H9 (cell line): ENCODE data around the gene ATP11C. TPM values are rescaled to one million over a fixed set of nuclear protein-coding genes. Genes with fewer than 3 reads are reported as not detected.

Source experiments
- DNase-seq: peaks from one replicate; pipeline ENCODE4 v3.0.0-alpha.2; 2017
- H2AFZ ChIP-seq: one replicate; pipeline ENCODE4 v1.6.1; 2013; ENCODE audit warnings: mild to moderate bottlenecking, low read length, control low read depth, moderate library complexity
- H2AK5ac ChIP-seq: 2 replicates; pipeline ENCODE4 v1.6.1; 2013; ENCODE audit warnings: low read length, control low read depth, mixed read lengths; ENCODE audit not compliant: insufficient read length
- H2BK120ac ChIP-seq: one replicate; pipeline ENCODE4 v1.6.1; 2013; ENCODE audit warnings: low read depth, mild to moderate bottlenecking, low read length, control low read depth, inconsistent platforms; ENCODE audit not compliant: poor library complexity, severe bottlenecking
- H2BK12ac ChIP-seq: 2 replicates; pipeline ENCODE4 v1.6.1; 2013; ENCODE audit warnings: low read length, control low read depth, mixed read lengths, low read depth; ENCODE audit not compliant: insufficient read length
- H2BK15ac ChIP-seq: 2 replicates; pipeline ENCODE4 v1.6.1; 2013; ENCODE audit warnings: low read depth, low read length, control low read depth
- H2BK20ac ChIP-seq: one replicate; pipeline ENCODE4 v1.6.1; 2013; ENCODE audit warnings: low read depth, mild to moderate bottlenecking, low read length, control low read depth, inconsistent platforms; ENCODE audit not compliant: poor library complexity, severe bottlenecking
- H2BK5ac ChIP-seq: 2 replicates; pipeline ENCODE4 v1.6.1; 2013; ENCODE audit warnings: low read length, control low read depth, mixed read lengths; ENCODE audit not compliant: insufficient read length
- H3K14ac ChIP-seq: 2 replicates; pipeline ENCODE4 v1.6.1; 2013; ENCODE audit warnings: low read length, control low read depth; ENCODE audit not compliant: insufficient read depth
- H3K18ac ChIP-seq: 2 replicates; pipeline ENCODE4 v1.6.1; 2013; ENCODE audit warnings: low read depth, mild to moderate bottlenecking, mixed read lengths, low read length, control low read depth; ENCODE audit not compliant: insufficient read length
- H3K23ac ChIP-seq: 2 replicates; pipeline ENCODE4 v1.6.1; 2013; ENCODE audit warnings: low read length, control low read depth, mixed read lengths, low read depth; ENCODE audit not compliant: insufficient read length
- H3K23me2 ChIP-seq: 2 replicates; pipeline ENCODE4 v1.6.1; 2013; ENCODE audit warnings: low read depth, mild to moderate bottlenecking, mixed read lengths, low read length, control low read depth; ENCODE audit not compliant: insufficient read length, poor library complexity, severe bottlenecking
- H3K27ac ChIP-seq: 2 replicates; pipeline ENCODE4 v1.5.1; 2013; ENCODE audit warnings: low read length, control low read depth, mixed read lengths, low read depth; ENCODE audit not compliant: insufficient read length
- H3K27me3 ChIP-seq: 2 replicates; pipeline ENCODE4 v1.6.1; 2013; ENCODE audit warnings: low read length, control low read depth, inconsistent platforms; ENCODE audit not compliant: insufficient read depth
- H3K4ac ChIP-seq: 2 replicates; pipeline ENCODE4 v1.6.1; 2013; ENCODE audit warnings: low read depth, mild to moderate bottlenecking, control low read depth, inconsistent platforms, low read length, moderate library complexity
- H3K4me1 ChIP-seq: 2 replicates; pipeline ENCODE4 v1.6.1; 2013; ENCODE audit warnings: low read length, control low read depth, inconsistent platforms; ENCODE audit not compliant: insufficient read depth
- H3K4me2 ChIP-seq: 2 replicates; pipeline ENCODE4 v1.6.1; 2013; ENCODE audit warnings: low read length, control low read depth, mixed read lengths; ENCODE audit not compliant: insufficient read length, insufficient read depth
- H3K56ac ChIP-seq: 2 replicates; pipeline ENCODE4 v1.6.1; 2013; ENCODE audit warnings: low read depth, mild to moderate bottlenecking, mixed read lengths, low read length, control low read depth; ENCODE audit not compliant: insufficient read length
- H3K79me1 ChIP-seq: 2 replicates; pipeline ENCODE4 v1.6.1; 2013; ENCODE audit warnings: low read depth, mild to moderate bottlenecking, moderate library complexity, low read length, control low read depth, inconsistent platforms; ENCODE audit not compliant: insufficient read depth, poor library complexity, severe bottlenecking
- H3K79me2 ChIP-seq: 2 replicates; pipeline ENCODE4 v1.6.1; 2013; ENCODE audit warnings: low read length, control low read depth, inconsistent platforms; ENCODE audit not compliant: insufficient read depth
- H3K9ac ChIP-seq: 2 replicates; pipeline ENCODE4 v1.6.1; 2013; ENCODE audit warnings: low read length, control low read depth, mixed read lengths; ENCODE audit not compliant: insufficient read length; ENCODE audit errors: extremely low read depth
- H3K9me3 ChIP-seq: one replicate; pipeline ENCODE4 v1.6.1; 2013; ENCODE audit warnings: low read depth, low read length, inconsistent platforms; ENCODE audit not compliant: control insufficient read depth
- H3T11ph ChIP-seq: one replicate; pipeline ENCODE4 v1.6.1; 2013; ENCODE audit warnings: mild to moderate bottlenecking, low read length, control low read depth, inconsistent platforms
- H4K20me1 ChIP-seq: one replicate; pipeline ENCODE4 v1.6.1; 2013; ENCODE audit not compliant: control insufficient read depth, insufficient read length, insufficient read depth
- H4K5ac ChIP-seq: 2 replicates; pipeline ENCODE4 v1.6.1; 2013; ENCODE audit warnings: low read depth, mild to moderate bottlenecking, mixed read lengths, low read length, control low read depth; ENCODE audit not compliant: insufficient read length
- H4K8ac ChIP-seq: replicated peaks from 2 replicates; pipeline ENCODE4 v1.6.1; 2013; ENCODE audit warnings: low read length, control low read depth, mixed read lengths, low read depth; ENCODE audit not compliant: insufficient read length
- H4K91ac ChIP-seq: 2 replicates; pipeline ENCODE4 v1.6.1; 2013; ENCODE audit warnings: low read depth, mild to moderate bottlenecking, moderate library complexity, mixed read lengths, low read length, control low read depth; ENCODE audit not compliant: insufficient read length
- H3K27ac Mint-ChIP-seq, 3 experiments: 2 replicates in 2 of 3; 3 replicates in 1 of 3; pipeline ENCODE4 v1.8.0; 2020 to 2021; ENCODE audit warnings: mixed read lengths in 3 of 3, mild to moderate bottlenecking in 1 of 3, moderate library complexity in 1 of 3
- H3K27me3 Mint-ChIP-seq: 2 replicates; pipeline ENCODE4 v1.8.0; 2021; ENCODE audit warnings: low read depth, mild to moderate bottlenecking, moderate library complexity, mixed read lengths
- H3K36me3 Mint-ChIP-seq, 3 experiments: 2 replicates in 2 of 3; 3 replicates in 1 of 3; pipeline ENCODE4 v1.8.0; 2020 to 2021; ENCODE audit warnings: low read depth in 3 of 3, mixed read lengths in 3 of 3; ENCODE audit not compliant: insufficient read depth in 1 of 3
- H3K4me1 Mint-ChIP-seq, 2 experiments: 2 replicates each; pipeline ENCODE4 v1.8.0; 2020; ENCODE audit warnings: mixed read lengths in 2 of 2
- H3K4me3 Mint-ChIP-seq, 2 experiments: 2 replicates in 1 of 2; 3 replicates in 1 of 2; pipeline ENCODE4 v1.8.0; 2020 to 2021; ENCODE audit warnings: mild to moderate bottlenecking in 2 of 2, mixed read lengths in 2 of 2, moderate library complexity in 1 of 2
- H3K9me3 Mint-ChIP-seq, 2 experiments: 2 replicates in 1 of 2; 3 replicates in 1 of 2; pipeline ENCODE4 v1.8.0; 2020; ENCODE audit warnings: mild to moderate bottlenecking in 2 of 2, mixed read lengths in 2 of 2, moderate library complexity in 1 of 2
- WGBS: extraction: QIAGEN DNeasy Blood & Tissue Kit; methylation state at CpG from one replicate; pipeline ENCODE4 v1.1.7; 2013; ENCODE audit warnings: missing lambda C conversion rate, low lambda C conversion rate, mixed read lengths; ENCODE audit not compliant: insufficient read length; ENCODE audit errors: extremely low coverage; 5-methylcytosine and 5-hydroxymethylcytosine counted together
- total RNA-seq: library from RNA; stranded (reverse); gene quantifications from 2 replicates; pipeline ENCODE4 v1.2.1, GENCODE V29; 2021
- TF ChIP-seq, protein P1 (sequence below): fragments of 200-600 bp; sonication (generic); conservative IDR thresholded peaks from 3 replicates; pipeline ENCODE4 v1.8.0; 2021; ENCODE audit warnings: antibody characterized with exemption, mild to moderate bottlenecking

ATP11C gene
- total RNA-seq, 1 experiment from 2014 or later, result 28.4 TPM

DNA sequence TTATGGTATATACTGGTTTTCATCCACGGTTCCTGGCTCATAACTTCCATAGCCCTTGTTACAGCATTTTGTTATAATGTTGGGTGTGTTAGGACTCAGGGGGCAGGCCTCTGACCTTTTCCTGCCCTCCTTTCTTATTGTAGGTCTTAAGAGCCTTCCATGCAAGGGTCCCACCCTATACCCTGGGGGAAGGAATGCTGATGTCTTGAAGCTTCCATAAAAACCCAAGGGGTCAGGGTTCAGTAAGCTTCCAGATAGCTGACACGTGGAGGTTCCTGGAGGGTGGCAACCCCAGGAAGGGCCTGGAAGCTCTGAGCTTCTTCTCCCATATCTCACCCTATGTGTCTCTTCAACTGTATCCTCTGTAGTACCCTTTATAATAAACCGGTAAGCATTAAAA, 29.6 kb downstream of the ATP11C start:
- Histone ChIP-seq H3K79me2 (peaks cover 7% of the 10 kb centered on the region; the same call in 1 of the 2 replicates), H4K20me1 (no peaks in the 10 kb centered on the region)
- WGBS, result no CpG with 5 or more reads among the region's 3 CpGs

More for the DNA sequence above, 29.6 kb downstream of the ATP11C start:
- no peaks in the 10 kb centered on the region for H3K79me1 ChIP-seq
- no peak overlapping the region for H2AK5ac ChIP-seq
- H3K9me3 ChIP-seq, result no peaks in the 10 kb centered on the region
- no peak overlapping the region for H3T11ph ChIP-seq
- no peak overlapping the region for H2BK20ac ChIP-seq
- H2BK12ac ChIP-seq, result no peak overlapping the region
- no peak overlapping the region for H2BK120ac ChIP-seq
- no peak overlapping the region for H3K18ac ChIP-seq
- H3K9me3 Mint-ChIP-seq, result peaks cover 0 to 28% of the 10 kb centered on the region in 2 experiments; a peak in 2 of 5 replicates
- H3K23me2 ChIP-seq, result no peaks in the 10 kb centered on the region
- H3K27me3 Mint-ChIP-seq, result no peaks in the 10 kb centered on the region
- no peak overlapping the region for H4K91ac ChIP-seq
- H3K4me2 ChIP-seq, result no peak overlapping the region
- no peak for DNase-seq
- no peak overlapping the region for H3K27ac ChIP-seq
- no peak overlapping the region for H3K14ac ChIP-seq
- H3K36me3 Mint-ChIP-seq, result peaks cover 0 to 2% (median 0%) of the 10 kb centered on the region in 3 experiments; a peak in 2 of 7 replicates
- no peak overlapping the region for H4K8ac ChIP-seq
- no peak overlapping the region for H3K56ac ChIP-seq
- H3K9ac ChIP-seq, result no peak overlapping the region
- H3K4me1 ChIP-seq, result peaks cover 6% of the 10 kb centered on the region; the same call in 1 of the 2 replicates
- H4K5ac ChIP-seq, result no peak overlapping the region
- TF ChIP-seq, protein P1, sequence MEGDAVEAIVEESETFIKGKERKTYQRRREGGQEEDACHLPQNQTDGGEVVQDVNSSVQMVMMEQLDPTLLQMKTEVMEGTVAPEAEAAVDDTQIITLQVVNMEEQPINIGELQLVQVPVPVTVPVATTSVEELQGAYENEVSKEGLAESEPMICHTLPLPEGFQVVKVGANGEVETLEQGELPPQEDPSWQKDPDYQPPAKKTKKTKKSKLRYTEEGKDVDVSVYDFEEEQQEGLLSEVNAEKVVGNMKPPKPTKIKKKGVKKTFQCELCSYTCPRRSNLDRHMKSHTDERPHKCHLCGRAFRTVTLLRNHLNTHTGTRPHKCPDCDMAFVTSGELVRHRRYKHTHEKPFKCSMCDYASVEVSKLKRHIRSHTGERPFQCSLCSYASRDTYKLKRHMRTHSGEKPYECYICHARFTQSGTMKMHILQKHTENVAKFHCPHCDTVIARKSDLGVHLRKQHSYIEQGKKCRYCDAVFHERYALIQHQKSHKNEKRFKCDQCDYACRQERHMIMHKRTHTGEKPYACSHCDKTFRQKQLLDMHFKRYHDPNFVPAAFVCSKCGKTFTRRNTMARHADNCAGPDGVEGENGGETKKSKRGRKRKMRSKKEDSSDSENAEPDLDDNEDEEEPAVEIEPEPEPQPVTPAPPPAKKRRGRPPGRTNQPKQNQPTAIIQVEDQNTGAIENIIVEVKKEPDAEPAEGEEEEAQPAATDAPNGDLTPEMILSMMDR, result no peak
- no peak overlapping the region for H3K23ac ChIP-seq
- no peak overlapping the region for H2AFZ ChIP-seq
- H3K4me3 Mint-ChIP-seq, result no peak overlapping the region
- no peak overlapping the region for H3K4ac ChIP-seq
- H3K27ac Mint-ChIP-seq, result no peak overlapping the region; a peak in 1 of 7 replicates
- H3K27me3 ChIP-seq, result no peaks in the 10 kb centered on the region
- peaks cover 10 to 13% of the 10 kb centered on the region in 2 experiments for H3K4me1 Mint-ChIP-seq
- no peak overlapping the region for H2BK5ac ChIP-seq
- no peak overlapping the region for H2BK15ac ChIP-seq
